MM.1S (cell line): ENCODE data around the gene PKDCC.

ENCODE experiments used
- DNase-seq: peaks from one replicate; pipeline ENCODE4 v3.0.0-alpha.2; 2015
- H2AFZ ChIP-seq: fragments of 300-600 bp; sonication (generic); 2 replicates; pipeline ENCODE4 v1.6.0; 2016; ENCODE audit warnings: antibody characterized with exemption, low read length
- H3F3A ChIP-seq: fragments of 300-600 bp; sonication (generic); 2 replicates; pipeline ENCODE4 v1.6.1; 2016; ENCODE audit warnings: mild to moderate bottlenecking, antibody characterized with exemption, low read length, moderate library complexity, mixed read lengths; ENCODE audit not compliant: insufficient read depth
- H3K27ac ChIP-seq: fragments of 300-600 bp; sonication (generic); 2 replicates; pipeline ENCODE4 v1.5.1; 2016; ENCODE audit warnings: mild to moderate bottlenecking, low read length
- H3K27me3 ChIP-seq: fragments of 300-600 bp; sonication (generic); replicated peaks from 2 replicates; pipeline ENCODE4 v1.6.0; 2016; ENCODE audit warnings: low read length; ENCODE audit not compliant: insufficient read depth
- H3K36me3 ChIP-seq: fragments of 300-600 bp; sonication (generic); replicated peaks from 2 replicates; pipeline ENCODE4 v1.6.1; 2016; ENCODE audit warnings: mild to moderate bottlenecking, low read length, mixed read lengths; ENCODE audit not compliant: insufficient read depth
- H3K4me1 ChIP-seq: fragments of 300-600 bp; sonication (generic); 2 replicates; pipeline ENCODE4 v1.6.1; 2016; ENCODE audit warnings: low read length, mixed read lengths
- H3K4me2 ChIP-seq: fragments of 300-600 bp; sonication (generic); 2 replicates; pipeline ENCODE4 v1.6.0; 2016; ENCODE audit warnings: low read depth, low read length
- H3K4me3 ChIP-seq: fragments of 300-600 bp; sonication (generic); 2 replicates; pipeline ENCODE4 v1.5.1; 2016; ENCODE audit warnings: low read length, mixed read lengths
- H3K79me2 ChIP-seq: fragments of 300-600 bp; sonication (generic); 2 replicates; pipeline ENCODE4 v1.6.1; 2016; ENCODE audit warnings: mixed run types, low read length, mixed read lengths
- H3K9ac ChIP-seq: fragments of 300-600 bp; sonication (generic); 2 replicates; pipeline ENCODE4 v1.6.1; 2016; ENCODE audit warnings: low read length, mixed read lengths
- H3K9me2 ChIP-seq: fragments of 300-600 bp; sonication (generic); replicated peaks from 2 replicates; pipeline ENCODE4 v1.6.1; 2016; ENCODE audit warnings: mild to moderate bottlenecking, low read length, mixed read lengths; ENCODE audit not compliant: insufficient read depth
- H3K9me3 ChIP-seq: fragments of 300-600 bp; sonication (generic); replicated peaks from 2 replicates; pipeline ENCODE4 v1.6.1; 2016; ENCODE audit warnings: mild to moderate bottlenecking, low read length, mixed read lengths; ENCODE audit not compliant: insufficient read depth
- H4K20me1 ChIP-seq: fragments of 300-600 bp; sonication (generic); 2 replicates; pipeline ENCODE4 v1.6.1; 2016; ENCODE audit warnings: mild to moderate bottlenecking, low read length, moderate library complexity, mixed read lengths; ENCODE audit not compliant: insufficient read depth
- CTCF ChIP-seq: fragments of 300-600 bp; sonication (generic); IDR thresholded peaks from 2 replicates; pipeline ENCODE4 v1.5.1; 2016; ENCODE audit warnings: antibody characterized with exemption, low read length, mixed read lengths
- EZH2 ChIP-seq: fragments of 300-600 bp; sonication (generic); optimal IDR thresholded peaks from 2 replicates; pipeline ENCODE3; 2017; ENCODE audit warnings: low read depth, mild to moderate bottlenecking, antibody characterized with exemption, low read length, mixed read lengths
- EZH2phosphoT487 ChIP-seq: fragments of 300-600 bp; sonication (generic); IDR thresholded peaks from 2 replicates; pipeline ENCODE4 v1.6.1; 2018; ENCODE audit warnings: antibody characterized with exemption, low read length

PKDCC gene

GRCh38 chr2:42060028-42060427, 12.2 kb downstream of the PKDCC start:
- H3K4me2 ChIP-seq: no peak overlapping the region
- TF ChIP-seq EZH2: no peak
- TF ChIP-seq EZH2phosphoT487: no peak
- TF ChIP-seq CTCF: no peak
- DNase-seq: no peak
- no peaks in the 10 kb centered on the region for H3K36me3 ChIP-seq
- no peaks in the 10 kb centered on the region for H3K27me3 ChIP-seq
- H2AFZ ChIP-seq: no peak overlapping the region
- H3F3A ChIP-seq: no peaks in the 10 kb centered on the region
- no peaks in the 10 kb centered on the region for H3K79me2 ChIP-seq
- no peaks in the 10 kb centered on the region for H3K9me3 ChIP-seq
- H3K4me3 ChIP-seq: no peak overlapping the region
- H3K9me2 ChIP-seq: no peaks in the 10 kb centered on the region
- no peaks in the 10 kb centered on the region for H4K20me1 ChIP-seq
- H3K9ac ChIP-seq: no peak overlapping the region
- no peaks in the 10 kb centered on the region for H3K4me1 ChIP-seq
- H3K27ac ChIP-seq: no peak overlapping the region

GRCh38 chr2:42060718-42061619, 13.1 kb downstream of the PKDCC start:
- Histone ChIP-seq H3K36me3 (no peaks in the 10 kb centered on the region), H3K9ac (no peak overlapping the region), H3K4me2 (no peak overlapping the region), H3K9me2 (no peaks in the 10 kb centered on the region), H2AFZ (no peak overlapping the region), H3K27me3 (no peaks in the 10 kb centered on the region), H3F3A (no peaks in the 10 kb centered on the region), H3K4me3 (no peak overlapping the region), H3K9me3 (no peaks in the 10 kb centered on the region), H3K4me1 (no peaks in the 10 kb centered on the region), H4K20me1 (no peaks in the 10 kb centered on the region), H3K27ac (no peak overlapping the region), H3K79me2 (no peaks in the 10 kb centered on the region)
- no peak for TF ChIP-seq EZH2phosphoT487
- no peak for TF ChIP-seq EZH2
- no peak for TF ChIP-seq CTCF
- DNase-seq: no peak

GRCh38 chr2:42061839-42062238, 14.0 kb downstream of the PKDCC start:
- no peaks in the 10 kb centered on the region for H3K4me1 ChIP-seq

More at GRCh38 chr2:42061839-42062238, 14.0 kb downstream of the PKDCC start:
- H4K20me1 ChIP-seq: no peaks in the 10 kb centered on the region
- H2AFZ ChIP-seq: no peak overlapping the region
- H3K27ac ChIP-seq: no peak overlapping the region
- H3K79me2 ChIP-seq: no peaks in the 10 kb centered on the region
- no peak overlapping the region for H3K9ac ChIP-seq
- no peak for TF ChIP-seq EZH2
- no peak for TF ChIP-seq EZH2phosphoT487
- TF ChIP-seq CTCF: no peak
- DNase-seq: no peak
- no peaks in the 10 kb centered on the region for H3F3A ChIP-seq
- H3K27me3 ChIP-seq: no peaks in the 10 kb centered on the region
- no peaks in the 10 kb centered on the region for H3K9me2 ChIP-seq
- H3K36me3 ChIP-seq: no peaks in the 10 kb centered on the region
- H3K9me3 ChIP-seq: no peaks in the 10 kb centered on the region
- H3K4me3 ChIP-seq: no peak overlapping the region
- no peak overlapping the region for H3K4me2 ChIP-seq
